ENCODE results near the gene LY6G5B. TPM values are rescaled to one million over a fixed set of nuclear protein-coding genes. Genes with fewer than 3 reads are reported as not detected.

LY6G5B gene
- total RNA-seq, 1 donor, result 4.5 TPM

GRCh38 chr6:31632279-31632946 is 37.4 kb upstream of the LY6G5B start:
- DNase-seq (ENCODE audit: low read depth), result no peak
- H3K4me3 ChIP-seq (ENCODE audit: low read depth, low read length), result no peak overlapping the region
- TF ChIP-seq, protein P1, sequence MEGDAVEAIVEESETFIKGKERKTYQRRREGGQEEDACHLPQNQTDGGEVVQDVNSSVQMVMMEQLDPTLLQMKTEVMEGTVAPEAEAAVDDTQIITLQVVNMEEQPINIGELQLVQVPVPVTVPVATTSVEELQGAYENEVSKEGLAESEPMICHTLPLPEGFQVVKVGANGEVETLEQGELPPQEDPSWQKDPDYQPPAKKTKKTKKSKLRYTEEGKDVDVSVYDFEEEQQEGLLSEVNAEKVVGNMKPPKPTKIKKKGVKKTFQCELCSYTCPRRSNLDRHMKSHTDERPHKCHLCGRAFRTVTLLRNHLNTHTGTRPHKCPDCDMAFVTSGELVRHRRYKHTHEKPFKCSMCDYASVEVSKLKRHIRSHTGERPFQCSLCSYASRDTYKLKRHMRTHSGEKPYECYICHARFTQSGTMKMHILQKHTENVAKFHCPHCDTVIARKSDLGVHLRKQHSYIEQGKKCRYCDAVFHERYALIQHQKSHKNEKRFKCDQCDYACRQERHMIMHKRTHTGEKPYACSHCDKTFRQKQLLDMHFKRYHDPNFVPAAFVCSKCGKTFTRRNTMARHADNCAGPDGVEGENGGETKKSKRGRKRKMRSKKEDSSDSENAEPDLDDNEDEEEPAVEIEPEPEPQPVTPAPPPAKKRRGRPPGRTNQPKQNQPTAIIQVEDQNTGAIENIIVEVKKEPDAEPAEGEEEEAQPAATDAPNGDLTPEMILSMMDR (IDR thresholded peaks at IDR 0.05; ENCODE audit: insufficient read depth, low read length), result no peak

- H3K4me3 ChIP-seq (ENCODE audit: low read depth, low read length), result no peak overlapping the region
- TF ChIP-seq, protein P1 (IDR thresholded peaks at IDR 0.05; ENCODE audit: insufficient read depth, low read length), result no peak
- no peak for DNase-seq (ENCODE audit: low read depth)
Observed at GRCh38 chr6:31633447-31633846, 36.3 kb upstream of the LY6G5B start.

DNA sequence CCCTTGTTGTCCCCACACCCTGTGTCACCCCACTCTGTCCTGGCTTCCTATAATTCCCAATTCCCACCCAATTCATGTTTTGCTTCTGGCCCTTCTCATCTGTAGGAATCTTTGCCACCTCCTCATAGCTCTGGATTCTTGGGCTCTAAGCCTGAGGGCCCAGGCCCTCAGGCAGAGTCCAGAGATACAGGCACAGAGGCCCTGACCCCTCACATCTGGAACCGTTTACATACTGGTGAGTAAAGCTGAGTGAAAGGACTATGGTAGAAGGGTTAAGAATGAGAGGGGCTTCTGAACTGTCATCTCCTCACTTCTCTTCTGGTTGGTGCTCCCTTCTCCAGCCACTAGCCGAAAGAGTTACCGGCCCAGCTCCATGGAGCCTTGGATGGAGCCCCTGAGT is 35.6 kb upstream of the LY6G5B start:
- DNase-seq (ENCODE audit: low read depth), result no peak
- H3K4me3 ChIP-seq (ENCODE audit: low read depth, low read length), result no peak overlapping the region
- TF ChIP-seq, protein P1 (IDR thresholded peaks at IDR 0.05; ENCODE audit: insufficient read depth, low read length), result no peak

- no peak for DNase-seq (ENCODE audit: low read depth)
- TF ChIP-seq, protein P1 (IDR thresholded peaks at IDR 0.05; ENCODE audit: insufficient read depth, low read length), result no peak
- H3K4me3 ChIP-seq (ENCODE audit: low read depth, low read length), result no peak overlapping the region
Observed at GRCh38 chr6:31634969-31635575, 34.7 kb upstream of the LY6G5B start.

- TF ChIP-seq, protein P1 (IDR thresholded peaks at IDR 0.05; ENCODE audit: insufficient read depth, low read length), result no peak
- H3K4me3 ChIP-seq (ENCODE audit: low read depth, low read length), result no peak overlapping the region
- DNase-seq (ENCODE audit: low read depth), result no peak
Observed at GRCh38 chr6:31636698-31637596, 32.8 kb upstream of the LY6G5B start.

DNA sequence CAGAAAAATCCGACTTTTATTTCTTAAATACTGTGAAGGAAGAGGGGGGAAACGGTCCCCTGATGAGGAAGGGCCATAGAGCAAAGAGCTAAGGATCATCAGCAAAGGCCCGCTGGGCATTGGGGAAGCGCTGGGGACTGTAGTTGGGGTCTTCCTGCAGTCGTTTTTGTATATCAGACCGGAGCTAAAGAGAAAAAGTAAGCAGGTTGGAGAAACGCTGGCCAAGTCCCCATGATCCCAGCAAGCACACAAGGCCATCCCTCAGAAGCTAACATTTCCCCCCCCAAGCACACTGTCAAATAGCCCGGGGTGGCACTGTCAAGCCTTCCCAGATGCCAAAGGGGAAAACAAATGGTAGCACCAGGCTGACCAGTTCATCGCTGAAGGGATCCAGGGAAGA is 30.7 kb upstream of the LY6G5B start:
- H3K4me3 ChIP-seq (ENCODE audit: low read depth, low read length), result no peak overlapping the region
- TF ChIP-seq, protein P1 (IDR thresholded peaks at IDR 0.05; ENCODE audit: insufficient read depth, low read length), result no peak
- DNase-seq (ENCODE audit: low read depth), result no peak

All from fibroblast of the aortic adventitia (primary cell).